Ascending aorta (tissue), 2 donors: ENCODE measurements around the gene STARD13. TPM values are rescaled to one million over a fixed set of nuclear protein-coding genes. Genes with fewer than 3 reads are reported as not detected.
"Not testable (repeated sequence)": the region's sequence is repeated elsewhere in the genome, so short reads cannot be mapped to it uniquely, and the experiment has no call there.

Experiments used
- DNase-seq, 2 donors: peaks; one replicate each; pipeline ENCODE4 v3.0.0-alpha.2; 2019; ENCODE audit warnings: low spot score in 2 of 2
- H3K27ac ChIP-seq, 2 donors: fragments of 200-600 bp; sonication (generic); one replicate each; pipeline ENCODE4 v1.5.1; 2016 to 2017; ENCODE audit warnings: mild to moderate bottlenecking in 1 of 2
- H3K27me3 ChIP-seq: fragments of 200-600 bp; sonication (generic); one replicate; pipeline ENCODE4 v1.5.1; 2017
- H3K36me3 ChIP-seq, 2 donors: fragments of 200-600 bp; sonication (generic); one replicate each; pipeline ENCODE4 v1.5.1; 2016
- H3K4me1 ChIP-seq, 2 donors: fragments of 200-600 bp; sonication (generic); one replicate each; pipeline ENCODE4 v1.5.1; 2016 to 2017; ENCODE audit warnings: mild to moderate bottlenecking in 1 of 2
- H3K4me3 ChIP-seq, 2 donors: fragments of 200-600 bp; sonication (generic); one replicate each; pipeline ENCODE4 v1.5.1; 2016 to 2017; ENCODE audit warnings: mild to moderate bottlenecking in 1 of 2
- H3K9me3 ChIP-seq, 2 donors: fragments of 200-600 bp; sonication (generic); one replicate each; pipeline ENCODE4 v1.5.1; 2016
- CTCF ChIP-seq, 3 experiments: fragments of 200-600 bp in 2 of 3; fragments of 450-650 bp in 1 of 3; sonication (generic) in 2 of 3; IDR thresholded peaks; one replicate each; pipeline ENCODE4 v1.5.1; 2016 to 2019; ENCODE audit warnings: antibody characterized with exemption in 3 of 3, mild to moderate bottlenecking in 1 of 3, moderate library complexity in 1 of 3
- intact Hi-C: fragments of 100-400 bp; cut with DNase I; formaldehyde crosslinking; loops from one replicate; pipeline ENCODE4 v1.15.1; 2023
- total RNA-seq: library from RNA; depleted of rRNA; stranded (reverse); fragments of >200 nt; gene quantifications from one replicate; pipeline ENCODE4 v1.1.0, GENCODE V29; 2016

The STARD13 gene
- total RNA-seq, 1 donor from 2014 or later, result 34.6 TPM

DNA sequence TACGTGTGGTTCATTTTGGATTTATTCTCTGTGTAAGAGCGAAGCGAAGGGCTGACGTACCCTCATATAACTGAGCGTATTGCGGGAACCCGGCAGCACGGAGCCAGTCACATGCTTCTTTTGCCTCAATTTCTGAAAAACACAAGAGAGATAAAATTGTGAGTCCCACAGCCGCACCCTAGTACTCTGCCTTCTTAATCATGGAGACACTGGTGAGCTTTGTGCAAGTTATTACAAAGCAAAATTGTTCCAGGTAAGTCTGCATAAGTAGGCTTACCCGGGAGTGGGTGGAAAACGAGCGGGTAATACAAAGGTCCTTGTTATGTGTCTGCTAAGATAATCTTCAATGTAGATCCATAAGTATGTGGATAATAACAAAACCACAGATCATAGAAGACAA lies 118.1 kb downstream of the STARD13 start:
- no peak for DNase-seq
- intact Hi-C loops, result no loop called here
- Histone ChIP-seq H3K4me3 (no peak overlapping the region), H3K27me3 (no peaks in the 10 kb centered on the region), H3K4me1 (peaks cover 0 to 12% of the 10 kb centered on the region in 2 donors), H3K9me3 (peaks cover 0 to 4% of the 10 kb centered on the region in 2 donors), H3K27ac (peak overlapping the region in 1 of 2 donors; percentile 54), H3K36me3 (peaks cover 1 to 30% of the 10 kb centered on the region in 2 donors)
- no peak for TF ChIP-seq CTCF (IDR thresholded peaks at IDR 0.05)

DNA sequence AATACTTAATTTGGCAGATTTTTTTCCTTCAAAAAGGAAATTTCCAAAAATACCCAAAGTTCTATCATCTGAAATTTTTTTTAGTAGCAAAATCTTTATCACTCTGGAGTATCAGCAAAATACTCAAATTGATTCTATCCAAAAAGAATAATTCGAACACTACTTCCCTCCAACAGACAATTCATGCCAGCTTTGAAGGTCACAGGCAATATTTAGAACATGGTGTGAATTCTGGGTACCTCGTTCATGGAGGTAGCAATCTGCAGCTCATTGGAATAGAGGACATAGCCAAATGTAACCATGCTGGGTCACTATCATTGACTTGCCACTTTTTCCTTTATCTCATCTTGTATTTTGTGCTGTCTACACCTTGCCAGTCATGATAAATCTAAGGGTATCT lies 119.8 kb downstream of the STARD13 start:
- Histone ChIP-seq H3K4me3 (no peak overlapping the region), H3K27me3 (no peaks in the 10 kb centered on the region), H3K27ac (no peak overlapping the region), H3K4me1 (peaks cover 0 to 12% of the 10 kb centered on the region in 2 donors), H3K9me3 (peaks cover 0 to 9% of the 10 kb centered on the region in 2 donors), H3K36me3 (peaks cover 6 to 38% of the 10 kb centered on the region in 2 donors)
- no peak for TF ChIP-seq CTCF (IDR thresholded peaks at IDR 0.05)
- DNase-seq, result no peak
- intact Hi-C loops, result no loop called here

DNA sequence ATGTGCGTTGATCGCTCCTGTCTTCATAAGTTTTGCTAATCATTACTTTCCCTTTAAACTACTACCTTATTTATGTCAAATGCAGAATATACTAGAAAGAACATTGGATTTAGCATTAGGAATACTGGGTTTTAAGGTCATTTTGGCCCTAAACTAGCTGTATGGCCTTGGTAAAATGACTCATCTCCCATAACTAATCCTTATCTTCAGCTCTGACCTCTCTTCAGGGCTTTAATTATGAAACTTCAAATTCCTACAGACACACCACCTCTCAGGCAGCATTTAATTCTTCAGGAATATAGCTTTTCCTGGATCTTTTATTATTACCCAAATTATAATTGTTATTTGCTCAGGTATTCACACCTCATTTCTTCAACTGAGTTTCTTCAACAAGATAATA lies 121.2 kb downstream of the STARD13 start:
- no peak overlapping the region for H3K4me3 ChIP-seq
- no peak overlapping the region for H3K27ac ChIP-seq
- H3K9me3 ChIP-seq, result peaks cover 0 to 9% of the 10 kb centered on the region in 2 donors
- DNase-seq, result no peak
- intact Hi-C loops, result no loop called here
- peaks cover 0 to 12% of the 10 kb centered on the region in 2 donors for H3K4me1 ChIP-seq
- peaks cover 6 to 38% of the 10 kb centered on the region in 2 donors for H3K36me3 ChIP-seq
- H3K27me3 ChIP-seq, result no peaks in the 10 kb centered on the region
- TF ChIP-seq CTCF (IDR thresholded peaks at IDR 0.05), result no peak

DNA sequence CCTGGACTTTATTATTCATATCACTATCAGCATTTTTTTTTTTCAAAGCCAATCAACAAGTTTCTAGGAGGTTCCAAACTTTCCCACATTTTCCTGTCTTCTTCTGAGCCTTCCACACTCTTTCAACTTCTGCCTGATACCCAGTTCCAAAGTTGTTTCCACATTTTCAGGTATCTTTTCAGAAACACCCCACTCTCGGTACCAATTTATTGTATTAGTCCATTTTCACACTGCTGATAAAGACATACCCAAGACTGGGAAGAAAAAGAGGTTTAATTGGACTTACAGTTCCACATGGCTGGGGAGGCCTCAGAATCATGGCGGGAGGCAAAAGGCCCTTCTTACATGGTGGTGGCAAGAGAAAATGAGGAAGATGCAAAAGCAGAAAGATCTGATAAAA lies 122.8 kb downstream of the STARD13 start:
- H3K27me3 ChIP-seq, H3K27ac ChIP-seq, H3K9me3 ChIP-seq, DNase-seq, H3K4me3 ChIP-seq, intact Hi-C loops, H3K4me1 ChIP-seq: not testable (repeated sequence)
- H3K36me3 ChIP-seq, result peaks cover 6 to 38% of the 10 kb centered on the region in 2 donors

GRCh38 chr13:33158816-33159215 lies 126.7 kb downstream of the STARD13 start:
- Histone ChIP-seq H3K4me3 (no peak overlapping the region), H3K4me1 (peaks cover 0 to 10% of the 10 kb centered on the region in 2 donors), H3K36me3 (peaks cover 6 to 17% of the 10 kb centered on the region in 2 donors), H3K27ac (peak overlapping the region; percentile 53 to 65), H3K9me3 (peaks cover 0 to 9% of the 10 kb centered on the region in 2 donors), H3K27me3 (no peaks in the 10 kb centered on the region)
- intact Hi-C loops, result no loop called here
- DNase-seq, result no peak
- no peak for TF ChIP-seq CTCF (IDR thresholded peaks at IDR 0.05)

DNA sequence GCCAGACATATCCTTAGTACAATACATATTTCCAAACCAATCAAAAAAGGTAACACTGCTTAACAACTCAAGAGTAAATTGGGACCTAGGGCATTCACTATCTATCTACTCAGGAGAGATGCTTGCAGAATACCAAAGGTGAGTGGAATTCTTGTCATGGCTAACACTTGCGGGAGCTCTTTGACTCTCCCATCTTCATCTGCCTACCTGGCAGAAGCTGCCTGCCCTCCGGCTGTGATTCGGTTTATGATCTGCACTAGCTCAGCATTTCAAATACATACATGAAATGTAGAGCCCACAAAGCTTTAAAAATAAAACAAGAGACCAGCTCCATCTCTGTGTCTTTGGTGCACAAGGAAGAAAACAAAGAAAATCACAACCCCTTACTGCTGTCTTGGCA lies 127.3 kb downstream of the STARD13 start:
- Histone ChIP-seq H3K4me3 (no peak overlapping the region), H3K27me3 (no peaks in the 10 kb centered on the region), H3K9me3 (peaks cover 0 to 9% of the 10 kb centered on the region in 2 donors), H3K27ac (peak overlapping the region; percentile 53 to 65), H3K36me3 (peaks cover 6 to 16% of the 10 kb centered on the region in 2 donors), H3K4me1 (peaks cover 0 to 10% of the 10 kb centered on the region in 2 donors)
- DNase-seq, result no peak
- TF ChIP-seq CTCF (IDR thresholded peaks at IDR 0.05), result no peak
- intact Hi-C loops, result no loop called here
